Cardiac septum (tissue), 1 donor: ENCODE results near the gene MAGIX. TPM values are rescaled to one million over a fixed set of nuclear protein-coding genes. Genes with fewer than 3 reads are reported as not detected.
A peak's percentile ranks its signal among the peaks of the same experiment; 100 is the strongest.

Experiments used
- DNase-seq: peaks from one replicate; pipeline ENCODE4 v3.0.0-alpha.2; 2020; ENCODE audit warnings: low spot score
- intact Hi-C: fragments of 100-400 bp; cut with DNase I; formaldehyde crosslinking; loops from one replicate; pipeline ENCODE4 v1.14.0; 2022
- total RNA-seq: library from RNA; stranded (reverse); fragmentation: NEBNext Ultra II Directional; extraction: Animal tissue kit (Norgen Biotek cat#: 25700); gene quantifications from one replicate; pipeline ENCODE4 v1.2.1, GENCODE V29; 2021
- donor health status: DM: no; HTN: no; CAD: no.

The MAGIX gene
- total RNA-seq, 1 donor from 2014 or later: 3.4 TPM

- intact Hi-C loops: no loop called here
- DNase-seq: no peak
Measured at GRCh38 chrX:49199315-49199595, 36.7 kb downstream of the MAGIX start.

- peak; percentile 92 for DNase-seq
- intact Hi-C loops: loop anchor here (5.0 kb wide), 1 partner anchor 67 kb away; the partner anchor contains the start of gene PPP1R3F
Measured at GRCh38 chrX:49199906-49200771, 37.6 kb downstream of the MAGIX start, which contains the start of gene SYP. Gene SYP, minus strand, starts transcription at chrX:49200193. Its CDS starts 7 bp downstream, at chrX:49200186.

- intact Hi-C loops: loop anchor here (5.0 kb wide), 1 partner anchor 65 kb away; the partner anchor contains the start of gene PPP1R3F
- DNase-seq: no peak
Measured at GRCh38 chrX:49202022-49202421, 39.5 kb downstream of the MAGIX start.

- no peak for DNase-seq
- intact Hi-C loops: loop anchor here (5.0 kb wide), 1 partner anchor 64 kb away; the partner anchor contains the start of gene PPP1R3F
Measured at GRCh38 chrX:49203536-49203935, 41.0 kb downstream of the MAGIX start.

GRCh38 chrX:49204017-49204416 lies 41.5 kb downstream of the MAGIX start:
- intact Hi-C loops: loop anchor here (5.0 kb wide), 1 partner anchor 63 kb away; the partner anchor contains the start of gene PPP1R3F
- no peak for DNase-seq

GRCh38 chrX:49204709-49205108 lies 42.2 kb downstream of the MAGIX start:
- intact Hi-C loops: loop anchor here (5.0 kb wide), 1 partner anchor 63 kb away; the partner anchor contains the start of gene PPP1R3F
- no peak for DNase-seq

- no peak for DNase-seq
- intact Hi-C loops: no loop called here
Measured at GRCh38 chrX:49205443-49205842, 42.9 kb downstream of the MAGIX start.

- intact Hi-C loops: no loop called here
- no peak for DNase-seq
Measured at GRCh38 chrX:49206543-49206942, 44.0 kb downstream of the MAGIX start.

- intact Hi-C loops: no loop called here
- DNase-seq: no peak
Measured at GRCh38 chrX:49208399-49208798, 45.8 kb downstream of the MAGIX start.

GRCh38 chrX:49209434-49210251 lies 47.1 kb downstream of the MAGIX start:
- intact Hi-C loops: no loop called here
- DNase-seq: no peak

- DNase-seq: no peak
- intact Hi-C loops: no loop called here
Measured at GRCh38 chrX:49210406-49210805, 47.8 kb downstream of the MAGIX start.

- no peak for DNase-seq
- intact Hi-C loops: no loop called here
Measured at GRCh38 chrX:49211074-49211473, 48.5 kb downstream of the MAGIX start.

GRCh38 chrX:49212209-49212608 lies 49.7 kb downstream of the MAGIX start:
- intact Hi-C loops: no loop called here
- DNase-seq: no peak

- intact Hi-C loops: no loop called here
- DNase-seq: no peak
Measured at GRCh38 chrX:49212861-49213260, 50.3 kb downstream of the MAGIX start.

GRCh38 chrX:49214416-49214815 lies 51.9 kb downstream of the MAGIX start:
- intact Hi-C loops: no loop called here
- DNase-seq: no peak

- intact Hi-C loops: no loop called here
- no peak for DNase-seq
Measured at GRCh38 chrX:49214996-49215526, 52.5 kb downstream of the MAGIX start.
